Amygdala (tissue), 56 donors: ENCODE measurements around the gene YIPF7.

Source experiments
- DNase-seq, 56 donors: peaks; one replicate each; lab custom pipeline; 2025; lab: John Stamatoyannopoulos, UW

Gene YIPF7

DNA sequence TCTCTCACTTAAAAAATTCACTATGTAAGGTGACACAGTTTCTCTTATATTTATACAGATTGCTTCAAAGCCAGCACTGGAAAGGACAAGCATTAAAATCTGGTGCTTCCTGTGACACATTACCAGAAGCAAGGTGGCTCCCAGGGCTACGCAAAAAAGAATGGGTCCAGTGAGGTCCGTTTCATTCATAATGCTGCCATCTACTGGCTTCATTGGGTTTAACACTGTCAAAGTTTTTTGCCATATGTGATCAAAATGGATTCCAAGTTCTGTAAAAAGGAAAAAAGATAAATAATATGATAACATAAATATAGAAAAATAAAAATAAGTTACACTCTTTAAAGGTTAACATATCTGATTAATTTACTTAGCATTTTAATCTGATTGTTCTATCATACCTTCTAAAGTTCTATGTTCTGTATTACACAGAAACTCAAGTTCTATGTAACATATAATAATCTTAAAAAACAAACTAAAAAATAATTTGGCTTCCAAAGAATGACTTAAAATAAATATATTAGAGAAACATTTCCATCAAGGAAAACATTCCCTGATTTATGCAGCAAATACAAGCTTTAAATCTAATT, 22.1 kb downstream of the YIPF7 start:
- peak in 10 of 56 donors; percentile 0 to 49 (median 6) for DNase-seq

DNA sequence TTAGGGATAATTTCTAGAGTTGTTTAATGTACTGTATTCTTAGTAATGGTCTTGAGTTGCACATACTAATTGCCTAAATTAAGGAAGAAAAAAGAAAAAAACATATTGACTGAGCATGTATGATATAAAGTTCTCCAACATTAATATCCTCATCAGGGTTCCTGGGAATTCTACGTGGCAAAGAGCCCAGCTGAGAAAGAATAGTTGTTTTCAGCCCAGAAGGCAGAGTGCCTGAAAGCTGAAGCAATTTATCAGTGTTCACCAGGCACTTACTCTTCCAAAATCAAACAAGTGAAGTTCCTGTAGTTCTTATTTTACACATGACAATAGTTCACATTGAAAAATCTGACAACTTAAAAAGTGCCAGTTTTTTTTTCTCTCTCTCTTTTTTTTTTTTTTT, 27.7 kb downstream of the YIPF7 start:
- no peak for DNase-seq

DNA sequence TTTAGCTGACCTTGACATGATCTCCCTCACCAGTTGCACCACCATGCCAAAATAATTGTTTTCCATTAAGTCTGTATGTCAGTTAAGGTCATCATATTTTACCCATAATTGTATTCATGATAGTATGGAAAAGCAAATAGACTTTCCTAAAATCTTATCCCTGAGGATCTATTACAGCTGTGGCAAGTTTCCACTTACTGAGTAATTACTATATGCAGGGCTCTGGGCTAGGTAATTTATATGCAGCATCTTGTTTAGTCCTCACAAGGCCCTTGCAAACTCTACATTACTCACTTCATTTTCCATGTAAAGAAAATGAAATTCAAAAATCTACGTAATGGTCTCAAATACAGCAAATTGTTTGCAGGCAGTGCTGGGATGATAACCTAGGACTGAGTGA, 34.8 kb downstream of the YIPF7 start:
- no peak for DNase-seq

DNA sequence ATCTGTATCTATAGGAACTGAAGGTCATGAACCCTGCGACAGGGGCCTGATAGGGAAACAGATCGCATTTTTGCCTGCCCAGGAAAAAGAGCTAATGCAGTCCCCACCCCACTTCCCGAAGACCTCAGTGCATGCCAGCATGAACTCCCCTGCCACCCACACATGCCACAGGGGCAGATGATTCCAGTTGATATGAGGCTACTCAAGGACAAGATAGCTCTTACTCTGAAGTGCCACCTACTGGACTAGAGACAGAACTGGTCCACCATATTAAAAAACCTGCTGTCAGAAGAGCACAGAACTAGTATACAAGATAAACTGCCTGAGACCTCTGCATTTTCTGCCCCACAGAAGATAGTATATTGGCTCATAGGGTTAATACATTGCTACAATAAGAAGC, 68.0 kb downstream of the YIPF7 start:
- no peak for DNase-seq

DNA sequence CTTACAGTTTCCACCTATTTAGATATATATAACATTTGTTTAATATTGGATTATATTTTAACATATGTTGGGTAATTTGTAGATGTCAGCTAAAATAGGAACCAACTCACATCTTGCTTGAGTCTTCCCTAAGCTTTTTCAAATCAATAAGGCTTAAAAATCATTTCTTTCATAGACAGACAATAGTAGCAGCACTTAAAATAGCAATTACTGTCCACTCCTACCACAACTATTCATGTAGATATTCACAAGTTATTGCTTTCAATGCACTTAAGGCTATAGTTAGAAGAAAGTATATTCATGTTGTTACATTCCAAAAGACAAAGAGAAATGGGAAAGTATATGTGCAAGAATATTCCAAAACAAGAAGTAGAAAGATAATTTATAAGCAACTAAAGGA, 71.2 kb downstream of the YIPF7 start:
- DNase-seq = no peak

DNA sequence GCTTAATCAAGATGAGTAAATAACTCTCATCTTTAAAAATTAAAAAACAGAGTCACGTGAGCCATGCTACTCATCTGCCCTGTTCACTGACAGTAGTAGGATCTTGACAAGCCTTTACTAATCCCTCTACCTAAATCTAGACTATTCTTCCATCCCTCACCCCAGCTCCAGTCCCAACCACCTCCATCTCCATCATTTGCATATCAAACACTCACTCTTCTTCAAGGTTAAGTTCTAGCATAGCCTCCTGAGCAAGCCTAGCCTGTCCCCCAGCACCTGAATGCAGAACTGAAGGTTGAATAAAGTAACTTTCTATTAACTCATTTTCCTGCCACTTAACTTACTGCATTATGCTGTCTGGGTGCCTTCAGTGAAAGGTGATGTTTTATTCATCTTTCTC, 72.5 kb downstream of the YIPF7 start:
- no peak for DNase-seq
